H1 (cell line): ENCODE results near the gene WBP11. TPM values are rescaled to one million over a fixed set of nuclear protein-coding genes. Genes with fewer than 3 reads are reported as not detected.

ENCODE experiments used
- CTCF ChIA-PET: fragments of 300-600 bp; sonication (Branson Sonifier 250); formaldehyde crosslinking; loops from one replicate; lab custom pipeline; 2021; ENCODE audit not compliant: partially characterized antibody; lab: Charles Lee
- POLR2A ChIA-PET: fragments of 300-600 bp; sonication (Branson Sonifier 250); formaldehyde crosslinking; loops from one replicate; lab custom pipeline; 2021; ENCODE audit warnings: inconsistent platforms; ENCODE audit not compliant: partially characterized antibody; lab: Charles Lee
- DNase-seq, 2 experiments: peaks; one replicate each; pipeline versions ENCODE4 v3.0.0 to v3.0.0-alpha.2; 2010 to 2022; ENCODE audit warnings: low spot score in 2 of 2, low read depth in 1 of 2, mixed read lengths in 1 of 2
- FAIRE-seq: peaks from 2 replicates; lab custom pipeline; 2011; peaks lifted over from hg19 to GRCh38; lab: Jason Lieb, UNC
- H2AFZ ChIP-seq: 2 replicates; pipeline ENCODE4 v1.8.1; 2012; ENCODE audit warnings: low read length, inconsistent platforms
- H2AK5ac ChIP-seq: 2 replicates; pipeline ENCODE4 v1.6.1; 2013; ENCODE audit warnings: low read depth, low read length
- H2BK120ac ChIP-seq: replicated peaks from 2 replicates; pipeline ENCODE3; 2013; ENCODE audit warnings: low read depth, low read length, inconsistent platforms
- H2BK12ac ChIP-seq: 2 replicates; pipeline ENCODE4 v1.6.1; 2013; ENCODE audit warnings: low read depth, low read length
- H2BK15ac ChIP-seq: 2 replicates; pipeline ENCODE4 v1.6.1; 2013; ENCODE audit warnings: low read length
- H2BK20ac ChIP-seq: 2 replicates; pipeline ENCODE4 v1.6.1; 2013; ENCODE audit warnings: low read length
- H2BK5ac ChIP-seq: 2 replicates; pipeline ENCODE4 v1.6.1; 2013; ENCODE audit warnings: low read depth, low read length
- H3K14ac ChIP-seq: 2 replicates; pipeline ENCODE4 v1.6.1; 2013; ENCODE audit warnings: inconsistent platforms; ENCODE audit not compliant: insufficient read length
- H3K18ac ChIP-seq: 2 replicates; pipeline ENCODE4 v1.6.1; 2013; ENCODE audit warnings: low read length; ENCODE audit errors: extremely low read depth
- H3K23ac ChIP-seq: 2 replicates; pipeline ENCODE4 v1.6.1; 2013; ENCODE audit warnings: inconsistent platforms; ENCODE audit not compliant: insufficient read length
- H3K23me2 ChIP-seq: 2 replicates; pipeline ENCODE4 v1.6.1; 2013; ENCODE audit warnings: low read depth, low read length
- H3K27ac ChIP-seq: 2 replicates; pipeline ENCODE4 v1.6.1; 2011; ENCODE audit warnings: low read depth, low read length, inconsistent platforms
- H3K27me3 ChIP-seq, 4 experiments: replicated peaks in 1 of 4; 1 replicate in 1 of 4; 2 replicates in 3 of 4; pipeline versions ENCODE4 v1.6.1 to v1.8.1; 2011 to 2013; ENCODE audit warnings: low read length in 3 of 4, mild to moderate bottlenecking in 3 of 4, inconsistent platforms in 2 of 4, mixed read lengths in 2 of 4, moderate library complexity in 1 of 4; ENCODE audit not compliant: control insufficient read depth in 3 of 4, insufficient read depth in 3 of 4; ENCODE audit errors: extremely low read depth in 1 of 4
- H3K36me3 ChIP-seq, 4 experiments: 2 replicates each; pipeline versions ENCODE4 v1.6.1 to v1.8.1; 2011 to 2013; ENCODE audit warnings: mild to moderate bottlenecking in 4 of 4, low read length in 3 of 4, moderate library complexity in 2 of 4, control low read depth in 1 of 4, inconsistent platforms in 1 of 4; ENCODE audit not compliant: insufficient read depth in 4 of 4, control insufficient read depth in 2 of 4
- H3K4ac ChIP-seq: replicated peaks from 2 replicates; pipeline ENCODE3; 2013; ENCODE audit warnings: low read length, low read depth, mixed read lengths, inconsistent platforms; ENCODE audit not compliant: insufficient read length
- H3K4me1 ChIP-seq, 4 experiments: replicated peaks in 1 of 4; 1 replicate in 1 of 4; 2 replicates in 3 of 4; pipeline versions ENCODE4 v1.6.1 to v1.8.1; 2011 to 2013; ENCODE audit warnings: low read length in 3 of 4, inconsistent platforms in 2 of 4, mixed read lengths in 1 of 4; ENCODE audit not compliant: insufficient read depth in 4 of 4, control insufficient read depth in 3 of 4
- H3K4me2 ChIP-seq, 2 experiments: 2 replicates each; pipeline versions ENCODE4 v1.6.1 to v1.8.1; 2011 to 2013; ENCODE audit warnings: low read depth in 2 of 2, low read length in 2 of 2, control low read depth in 1 of 2, inconsistent platforms in 1 of 2, mild to moderate bottlenecking in 1 of 2; ENCODE audit not compliant: insufficient read depth in 1 of 2
- H3K4me3 ChIP-seq, 4 experiments: fragments of 200-600, 300-600 bp in 1 of 4; sonication (generic), shearing (Covaris generic), sonication (Bioruptor Twin) in 1 of 4; 2 replicates each; pipeline versions ENCODE4 v1.5.1 to v1.8.1; 2011 to 2016; ENCODE audit warnings: low read length in 4 of 4, low read depth in 3 of 4, control low read depth in 2 of 4, inconsistent platforms in 2 of 4, mild to moderate bottlenecking in 2 of 4, mixed read lengths in 1 of 4, moderate library complexity in 1 of 4; ENCODE audit not compliant: insufficient read depth in 2 of 4; ENCODE audit errors: extremely low read depth in 1 of 4
- H3K56ac ChIP-seq: replicated peaks from 2 replicates; pipeline ENCODE3; 2013; ENCODE audit warnings: low read depth, mild to moderate bottlenecking, mixed read lengths, low read length, inconsistent platforms; ENCODE audit not compliant: insufficient read length
- H3K79me1 ChIP-seq: 2 replicates; pipeline ENCODE4 v1.6.1; 2013; ENCODE audit warnings: low read depth, low read length, control low read depth
- H3K79me2 ChIP-seq, 2 experiments: 2 replicates each; pipeline versions ENCODE4 v1.6.1 to v1.8.1; 2012 to 2013; ENCODE audit warnings: low read length in 2 of 2, mild to moderate bottlenecking in 2 of 2, inconsistent platforms in 1 of 2; ENCODE audit not compliant: insufficient read depth in 2 of 2, control insufficient read depth in 1 of 2
- H3K9ac ChIP-seq, 4 experiments: replicated peaks in 1 of 4; 1 replicate in 1 of 4; 2 replicates in 3 of 4; pipeline versions ENCODE4 v1.6.1 to v1.8.1; 2011 to 2013; ENCODE audit warnings: low read depth in 3 of 4, low read length in 3 of 4, control low read depth in 2 of 4, mild to moderate bottlenecking in 2 of 4, moderate library complexity in 2 of 4, inconsistent platforms in 1 of 4; ENCODE audit errors: extremely low read depth in 1 of 4
- H3K9me3 ChIP-seq, 2 experiments: 2 replicates each; pipeline versions ENCODE4 v1.6.1 to v1.8.1; 2012 to 2013; ENCODE audit warnings: mild to moderate bottlenecking in 2 of 2, moderate library complexity in 2 of 2, control low read depth in 1 of 2, inconsistent platforms in 1 of 2, low read depth in 1 of 2, low read length in 1 of 2, mixed read lengths in 1 of 2; ENCODE audit not compliant: insufficient read depth in 2 of 2
- H4K20me1 ChIP-seq, 2 experiments: replicated peaks in 1 of 2; 2 replicates each; pipeline versions ENCODE3 to v1.8.1; 2011 to 2013; ENCODE audit warnings: inconsistent platforms in 2 of 2, low read length in 2 of 2, mild to moderate bottlenecking in 1 of 2; ENCODE audit not compliant: insufficient read depth in 2 of 2, control insufficient read depth in 1 of 2
- H4K5ac ChIP-seq: 2 replicates; pipeline ENCODE4 v1.6.1; 2013; ENCODE audit warnings: low read length, low read depth, mixed read lengths, inconsistent platforms; ENCODE audit not compliant: insufficient read length
- H4K8ac ChIP-seq: 2 replicates; pipeline ENCODE4 v1.8.0; 2013; ENCODE audit warnings: mild to moderate bottlenecking, moderate library complexity, low read length, inconsistent platforms; ENCODE audit not compliant: insufficient read depth; ENCODE audit errors: extremely low read depth
- H4K91ac ChIP-seq: replicated peaks from 2 replicates; pipeline ENCODE3; 2013; ENCODE audit warnings: low read length, mixed read lengths, inconsistent platforms; ENCODE audit not compliant: insufficient read length
- WGBS, 2 experiments: shearing (Covaris generic) in 1 of 2; methylation state at CpG; one replicate each; pipeline versions ENCODE4 v1.1.6 to v1.1.7; 2013 to 2015; ENCODE audit warnings: low lambda C conversion rate in 2 of 2, mixed read lengths in 2 of 2, inconsistent platforms in 1 of 2, low coverage in 1 of 2, missing lambda C conversion rate in 1 of 2; ENCODE audit not compliant: insufficient replicate concordance in 2 of 2, insufficient coverage in 1 of 2, insufficient read length in 1 of 2; ENCODE audit errors: extremely low coverage in 1 of 2, missing lambda C conversion rate in 1 of 2; 5-methylcytosine and 5-hydroxymethylcytosine counted together
- polyA plus RNA-seq, 7 experiments: library from polyadenylated mRNA; depleted of rRNA in 3 of 7; stranded (reverse) in 5 of 7; unstranded in 2 of 7; fragments of >200 nt in 5 of 7; fragments of 200-250 nt in 2 of 7; gene quantifications; 1 replicate in 5 of 7; 2 replicates in 1 of 7; 4 replicates in 1 of 7; pipeline versions ENCODE4 v1.2.1 to v1.2.3, GENCODE V29; 2011 to 2013; ENCODE audit warnings: missing spikeins in 2 of 7, mixed read lengths in 2 of 7
- total RNA-seq: library from RNA; stranded (reverse); fragmentation: NEBNext Ultra II Directional; extraction: Animal tissue kit (Norgen Biotek cat#: 25700); gene quantifications from 2 replicates; pipeline ENCODE4 v1.2.1, GENCODE V29; 2021

The WBP11 gene
- total and polyA plus RNA-seq, 2 of the 8 experiments (the other 6 are each of a cell fraction or from before 2014, with no cell fraction given) = 22.1 to 134 TPM

GRCh38 chr12:14802247-14802646, 1.0 kb downstream of the WBP11 start:
- Histone ChIP-seq H3K9ac (peak overlapping the region in 1 of 4 experiments; percentile 82; a peak in 3 of 7 replicates), H2BK120ac (no peak overlapping the region), H3K4me2 (peak overlapping the region; percentile 77 to 82), H4K5ac (no peak overlapping the region), H3K56ac (no peak overlapping the region), H3K9me3 (no peaks in the 10 kb centered on the region), H4K91ac (no peak overlapping the region), H3K27ac (no peak overlapping the region), H3K79me1 (no peaks in the 10 kb centered on the region), H3K27me3 (no peaks in the 10 kb centered on the region), H3K4me3 (peak overlapping the region; percentile 66 to 98 (median 96)), H2AK5ac (no peak overlapping the region), H4K8ac (no peak overlapping the region), H3K14ac (no peak overlapping the region), H2AFZ (no peak overlapping the region), H4K20me1 (peaks cover 0 to 2% of the 10 kb centered on the region in 2 experiments), H2BK12ac (no peak overlapping the region), H3K36me3 (peaks cover 8 to 29% (median 19%) of the 10 kb centered on the region in 4 experiments), H3K79me2 (peaks cover 8 to 58% of the 10 kb centered on the region in 2 experiments; a peak in 3 of 4 replicates), H3K23me2 (peaks cover 4% of the 10 kb centered on the region; the same call in 1 of the 2 replicates), H3K23ac (no peak overlapping the region), H2BK5ac (no peak overlapping the region), H3K18ac (no peak overlapping the region), H2BK15ac (no peak overlapping the region), H3K4ac (no peak overlapping the region), H2BK20ac (no peak overlapping the region), H3K4me1 (peaks cover 0 to 2% (median 0%) of the 10 kb centered on the region in 4 experiments; a peak in 3 of 7 replicates)
- 89% methylated on average over 4 of the region's 4 CpGs; no CpG with 5 or more reads in 1 of the 2 experiments for WGBS, 2 experiments
- DNase-seq = no peak
- POLR2A ChIA-PET = interaction anchor here (0.8 to 6.5 kb wide), 10 partner anchors 10 to 1081 kb away, joined by 3 to 68 read pairs (median 6); a partner anchor contains a TSS
- CTCF ChIA-PET = interaction anchor here (1.0 to 2.2 kb wide), 7 partner anchors 8 to 182 kb away, joined by 3 to 10 read pairs (median 5); a partner anchor contains a TSS
- FAIRE-seq = no peak
